ENCODE measurements around the gene MGAT5B.

MGAT5B gene

DNA sequence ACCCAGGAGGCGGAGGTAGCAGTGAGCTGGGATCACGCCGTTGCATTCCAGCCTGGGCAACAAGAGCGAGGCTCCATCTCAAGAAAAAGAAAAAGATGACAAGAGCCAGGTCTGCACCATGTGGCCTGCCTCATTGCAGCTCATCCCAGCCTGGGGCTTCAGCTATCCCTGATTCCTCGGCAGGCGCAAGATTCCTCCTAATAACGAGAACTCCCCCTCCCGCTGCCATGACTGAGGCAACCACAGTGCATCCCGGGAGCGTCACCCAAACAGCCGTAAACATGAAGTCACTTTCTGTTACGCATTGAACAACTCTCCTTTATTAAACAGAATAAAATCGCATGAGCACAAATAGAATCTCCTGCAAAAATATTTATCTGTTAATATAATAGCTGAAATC lies 120.6 kb downstream of the MGAT5B start:
- DNase-seq: no peak

- no peak for DNase-seq
Observed at GRCh38 chr17:76989519-76989918, 121.3 kb downstream of the MGAT5B start.

DNA sequence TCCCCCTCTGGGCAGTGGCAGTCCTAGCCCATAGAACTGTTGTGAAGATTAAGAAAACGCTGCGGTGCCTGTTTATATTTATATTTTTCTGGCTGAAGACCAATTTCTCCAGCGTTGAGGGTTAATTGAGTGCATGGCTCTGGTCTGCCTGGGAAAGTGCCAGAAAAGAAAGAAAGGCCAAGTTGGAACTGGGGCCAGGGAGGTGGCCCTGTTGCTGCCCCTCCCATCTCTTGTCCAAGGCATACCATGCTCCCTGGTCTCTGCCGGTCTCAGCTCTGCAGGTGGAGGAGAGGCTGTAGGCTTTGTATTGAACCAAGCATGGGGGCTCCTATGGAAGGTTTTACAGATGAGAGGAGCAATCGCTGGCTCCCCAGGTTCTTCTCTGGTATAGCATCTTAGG lies 124.7 kb downstream of the MGAT5B start:
- DNase-seq: no peak

- no peak for DNase-seq
Observed at GRCh38 chr17:76993651-76994050, 125.4 kb downstream of the MGAT5B start.

DNA sequence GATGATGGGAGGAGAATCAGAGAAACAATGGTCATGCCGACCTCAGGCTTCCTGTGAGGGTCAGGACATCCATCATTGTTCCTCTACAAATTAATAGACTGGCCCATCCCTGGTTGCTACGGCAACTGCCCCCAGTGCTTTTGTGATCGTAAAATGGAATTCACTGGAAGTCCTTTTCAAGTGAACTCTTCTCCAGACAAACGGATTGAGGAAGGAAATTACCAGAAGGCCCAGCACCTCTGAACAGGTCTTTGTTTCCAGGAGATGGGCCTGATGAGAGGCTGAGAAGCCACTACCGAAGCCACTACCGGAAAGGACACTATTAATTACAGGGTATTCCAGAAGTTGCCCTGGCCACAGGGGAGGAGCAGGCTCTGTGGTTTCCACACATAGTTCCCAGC lies 126.0 kb downstream of the MGAT5B start:
- no peak for DNase-seq

- no peak for DNase-seq
Observed at GRCh38 chr17:76995387-76996105, 127.3 kb downstream of the MGAT5B start.

GRCh38 chr17:76996741-76997694 lies 128.8 kb downstream of the MGAT5B start:
- no peak for DNase-seq

DNA sequence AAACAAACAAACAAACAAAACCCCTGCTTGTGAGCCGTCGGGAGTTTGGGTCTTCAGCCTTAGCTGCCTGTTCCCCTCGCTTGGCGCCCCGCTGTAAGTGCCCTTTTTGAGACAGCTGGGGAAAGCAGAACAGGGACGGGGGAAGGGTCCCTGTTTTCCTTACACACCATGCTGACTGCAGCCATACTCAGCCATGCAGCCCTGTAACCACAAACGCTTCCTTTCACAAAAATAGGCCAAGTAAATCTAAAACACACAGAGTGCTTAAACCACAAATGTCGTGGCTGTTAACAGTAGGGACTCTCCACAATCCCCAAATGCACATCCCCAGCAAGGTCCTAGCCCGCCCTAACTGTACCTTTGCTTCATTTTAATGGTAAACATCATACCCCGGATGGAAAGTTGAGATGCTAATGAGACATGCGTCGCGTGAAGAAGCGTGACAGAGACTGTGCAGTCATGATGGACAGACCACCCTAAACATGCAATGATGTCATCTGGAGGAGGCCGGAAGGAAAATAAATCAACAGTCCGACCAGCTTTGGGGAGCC lies 129.9 kb downstream of the MGAT5B start:
- no peak for DNase-seq

GRCh38 chr17:76998839-76999238 lies 130.6 kb downstream of the MGAT5B start:
- no peak for DNase-seq

All from NCI-H524 treated with DMSO at 0.1 percent for 48 hours (cell line).